ENCODE measurements around the gene SH3PXD2A.

DNA sequence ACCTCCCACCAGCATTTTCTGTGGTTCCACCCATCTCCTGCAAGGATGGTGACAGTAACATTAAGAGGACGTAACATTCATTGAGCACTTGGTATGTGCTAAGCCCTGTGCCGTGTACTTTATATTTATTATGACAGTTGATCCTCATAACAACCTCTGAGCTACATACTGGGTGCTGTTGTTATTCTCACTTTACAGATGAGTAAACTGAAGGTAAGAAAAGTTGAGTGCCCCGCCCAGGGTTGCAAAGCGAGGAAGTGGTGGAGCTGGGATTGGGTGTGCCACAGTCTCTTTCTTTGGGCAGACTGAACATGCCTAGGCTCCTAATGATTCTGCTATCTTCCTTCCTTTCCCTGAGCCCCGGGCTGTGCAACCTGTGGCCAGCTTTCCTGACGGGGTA is 107.4 kb downstream of the SH3PXD2A start:
- TF ChIP-seq POLR2A (IDR thresholded peaks at IDR 0.05) (no peak), CTCF (IDR thresholded peaks at IDR 0.05) (no peak)
